HG02623 (cell line): ENCODE data around the gene ANKRD17.
A peak's percentile ranks its signal among the peaks of the same experiment; 100 is the strongest.

Source experiments
- ATAC-seq: cut with Tn5 transposase; IDR thresholded peaks from one replicate; pipeline ENCODE4 v1.9.1; 2021; ENCODE audit warnings: moderate library complexity; ENCODE audit not compliant: unreplicated experiment

ANKRD17 gene

DNA sequence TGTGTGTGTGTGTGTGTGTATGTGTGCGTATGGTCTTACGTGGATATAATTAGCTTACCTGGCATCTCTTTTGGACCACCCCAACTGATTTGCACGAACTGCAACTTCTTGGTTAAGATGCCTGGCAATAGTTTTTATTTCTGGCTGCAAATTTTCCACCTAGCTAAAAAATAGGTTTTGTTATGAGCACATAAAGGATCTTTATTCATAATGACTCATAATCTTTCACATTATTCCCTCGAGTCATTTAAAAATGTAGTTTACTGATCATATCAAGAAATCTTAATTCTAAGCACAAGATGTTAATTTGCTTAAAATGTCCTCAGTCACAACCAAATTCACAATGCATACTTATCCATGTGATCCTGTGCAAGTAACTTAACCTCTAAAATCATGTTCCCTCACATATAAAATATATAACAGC, 190.6 kb downstream of the ANKRD17 start:
- ATAC-seq, result no peak

DNA sequence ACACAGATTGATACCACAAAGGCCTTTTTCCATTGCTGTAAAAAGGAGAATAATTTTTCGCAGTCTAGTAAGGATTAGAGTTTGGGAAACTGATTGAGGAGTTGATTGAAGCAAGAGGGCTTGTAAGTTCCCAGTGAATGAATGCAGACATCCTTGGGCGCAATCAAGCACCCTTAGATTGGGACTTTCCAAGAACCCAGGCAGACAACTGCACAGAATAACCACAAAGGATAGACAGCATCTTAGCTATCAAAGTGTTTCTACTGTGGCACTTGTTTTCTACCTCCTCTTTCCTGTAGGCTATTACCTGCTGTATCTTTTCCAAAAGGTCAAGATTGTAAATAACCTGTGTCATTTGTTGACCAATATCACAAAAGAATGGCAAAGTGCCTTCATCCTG, 191.7 kb downstream of the ANKRD17 start:
- ATAC-seq, result no peak

DNA sequence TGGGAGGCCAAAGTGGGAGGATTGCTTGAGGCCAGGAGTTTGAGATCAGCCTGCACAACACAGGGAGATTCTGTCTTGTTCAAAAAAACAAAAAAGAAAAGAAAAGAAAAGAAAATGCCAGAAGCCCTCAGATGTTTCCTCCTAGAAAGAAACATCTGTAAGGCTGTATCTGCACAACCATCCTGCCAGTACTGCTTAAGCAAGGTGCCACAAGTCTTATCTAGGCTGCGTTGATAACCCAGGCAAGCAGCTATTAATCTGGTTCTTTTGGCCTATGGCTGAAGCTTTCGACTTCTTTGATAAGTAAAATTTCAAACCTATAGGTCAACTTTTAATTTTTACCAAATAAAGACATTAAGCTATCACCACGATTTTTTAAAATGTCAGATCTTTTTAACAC, 192.2 kb downstream of the ANKRD17 start:
- no peak for ATAC-seq

DNA sequence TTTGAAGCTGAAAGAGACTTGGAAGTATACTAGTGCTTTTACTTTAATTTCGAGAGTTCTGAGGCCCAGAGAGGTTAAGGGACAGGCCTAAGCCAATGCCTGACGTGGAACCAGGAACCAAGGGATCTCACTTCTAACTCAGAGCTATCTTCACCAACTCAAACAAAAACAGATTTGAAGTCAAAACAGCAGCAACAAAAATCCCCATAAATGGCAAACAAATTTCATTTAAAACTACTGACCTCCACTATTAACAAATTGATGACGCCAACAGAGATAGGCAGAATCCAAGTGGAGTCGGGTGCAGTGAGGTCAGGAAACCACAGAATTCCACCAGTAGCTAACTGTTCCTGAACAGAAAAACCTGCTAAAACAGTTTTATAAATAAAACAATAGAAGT, 194.1 kb downstream of the ANKRD17 start:
- no peak for ATAC-seq

DNA sequence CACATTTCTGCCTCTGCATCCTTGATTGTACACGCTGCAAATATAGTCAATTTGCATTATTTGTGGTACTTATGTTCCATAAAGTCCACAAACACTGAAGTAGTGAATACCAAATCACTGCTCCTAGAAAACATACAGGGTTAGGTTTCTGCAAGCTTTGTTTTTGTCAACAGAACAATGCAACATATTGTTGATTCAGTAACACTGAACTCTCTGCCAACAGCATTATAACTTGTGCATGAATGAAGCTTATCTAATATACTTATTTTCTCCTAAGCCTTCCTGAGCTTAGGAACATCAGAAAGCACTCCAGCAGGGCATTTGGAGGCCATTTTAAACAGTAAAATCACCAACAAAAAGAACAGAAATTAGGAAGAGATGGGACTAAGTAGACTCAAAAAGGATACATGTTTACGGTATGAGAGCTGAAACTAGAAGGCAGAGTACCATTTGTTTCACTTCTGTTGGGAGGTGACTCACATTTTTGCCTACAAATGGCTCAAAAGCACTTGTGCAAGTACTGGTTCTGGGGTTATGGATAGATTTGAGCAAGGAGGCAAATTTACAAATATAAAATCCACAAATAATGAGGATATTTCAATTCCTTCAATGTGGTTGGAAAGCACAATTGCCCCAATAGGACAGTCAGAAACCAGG, 203.2 kb downstream of the ANKRD17 start:
- ATAC-seq, result peak; percentile 68

DNA sequence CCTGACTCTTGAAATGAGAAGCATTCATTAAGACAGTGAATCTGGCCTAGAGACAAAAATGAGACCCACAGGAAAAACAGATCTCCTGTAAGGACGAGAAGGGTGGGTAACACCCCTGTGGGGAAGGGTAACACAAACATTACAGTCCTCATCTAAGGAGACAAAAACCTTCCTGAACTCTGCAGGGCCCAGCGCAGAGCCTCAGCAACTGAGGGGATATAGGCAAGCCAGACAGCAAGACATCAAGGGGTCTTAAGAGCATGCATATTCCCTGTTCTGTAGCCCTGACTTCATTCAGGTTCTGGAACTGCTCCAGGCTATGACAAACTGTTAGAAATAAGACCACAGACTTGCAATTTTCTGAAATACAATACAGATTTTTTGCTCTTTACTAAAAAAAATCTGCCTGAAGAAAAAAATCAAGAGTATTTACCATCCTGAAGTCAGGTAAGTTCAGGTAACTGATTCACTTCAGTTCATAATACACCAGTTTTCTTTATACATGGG, 204.6 kb downstream of the ANKRD17 start:
- no peak for ATAC-seq

DNA sequence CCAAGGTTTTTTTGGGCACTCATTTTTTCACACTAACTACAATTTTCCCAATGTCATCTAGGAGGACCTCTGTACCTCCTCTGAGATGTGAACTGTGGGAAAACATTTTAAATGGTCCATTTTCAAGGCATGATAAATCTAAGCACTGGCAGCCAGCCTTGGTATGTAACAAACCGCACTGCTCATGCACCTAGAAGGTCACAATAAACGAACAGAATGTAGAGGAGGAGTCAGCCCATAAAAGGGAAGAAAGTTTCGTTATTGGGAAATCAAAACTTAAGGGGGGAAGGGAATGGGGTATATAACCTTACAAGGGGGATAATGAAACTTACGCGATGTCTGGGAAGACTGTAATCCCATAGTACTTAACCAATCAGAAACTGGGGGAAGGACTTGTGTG, 205.5 kb downstream of the ANKRD17 start:
- no peak for ATAC-seq

DNA sequence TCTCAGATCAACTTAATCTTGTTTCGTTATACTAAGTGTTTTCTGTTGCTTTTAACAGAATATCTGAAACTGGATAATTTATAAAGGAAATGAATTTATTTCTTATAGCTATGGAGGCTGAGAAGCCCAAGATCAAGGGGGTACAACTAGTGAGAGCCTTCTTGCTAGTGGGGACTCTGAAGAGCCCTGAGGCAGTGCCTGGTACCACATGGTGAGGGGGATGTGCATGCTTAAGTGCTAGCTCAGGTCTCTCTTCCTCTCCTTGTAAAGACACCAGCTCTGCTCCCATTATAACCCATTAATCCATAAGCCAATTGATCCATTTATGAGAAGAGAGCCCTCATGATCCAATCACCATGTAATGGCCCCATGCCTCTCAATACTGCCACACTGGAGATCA, 207.0 kb downstream of the ANKRD17 start:
- no peak for ATAC-seq

DNA sequence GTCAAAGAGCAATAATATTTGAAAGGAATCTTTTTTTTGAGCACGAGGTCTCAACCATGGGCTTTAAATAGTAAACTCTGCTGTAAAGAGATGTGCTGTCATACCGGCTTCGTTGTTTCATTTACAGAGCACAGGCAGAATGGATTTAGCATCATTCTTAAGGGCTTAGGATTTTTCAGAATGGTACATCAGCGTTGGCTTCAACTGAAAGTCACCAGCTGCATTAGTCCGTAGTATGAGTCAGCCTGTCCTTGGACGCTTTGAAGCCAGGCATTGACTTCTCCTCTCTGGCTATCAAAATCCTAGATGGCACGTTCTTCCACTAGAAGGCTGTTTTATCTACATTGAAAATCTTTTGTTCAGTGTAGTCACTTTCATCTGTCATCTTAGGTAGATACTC, 212.7 kb downstream of the ANKRD17 start:
- no peak for ATAC-seq

DNA sequence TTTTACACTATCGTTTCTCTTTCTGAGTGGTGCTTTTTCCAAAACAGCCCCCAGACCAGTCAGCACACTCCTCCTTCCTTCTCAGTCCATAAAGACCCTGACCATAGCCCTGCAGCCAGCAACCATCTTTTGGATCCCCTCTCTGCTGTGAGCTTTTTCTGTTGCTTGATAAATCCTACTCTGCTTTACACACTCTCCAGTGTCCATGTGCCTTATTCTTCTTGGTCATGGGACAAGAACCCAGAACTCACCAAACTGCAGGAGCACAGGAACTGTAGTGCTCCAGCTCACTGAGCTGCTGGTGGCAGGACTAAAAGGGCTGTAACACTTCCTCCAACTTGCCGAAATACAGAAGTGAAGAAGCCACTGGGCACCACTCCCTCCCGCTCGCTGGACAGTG, 221.5 kb downstream of the ANKRD17 start:
- ATAC-seq, result no peak

DNA sequence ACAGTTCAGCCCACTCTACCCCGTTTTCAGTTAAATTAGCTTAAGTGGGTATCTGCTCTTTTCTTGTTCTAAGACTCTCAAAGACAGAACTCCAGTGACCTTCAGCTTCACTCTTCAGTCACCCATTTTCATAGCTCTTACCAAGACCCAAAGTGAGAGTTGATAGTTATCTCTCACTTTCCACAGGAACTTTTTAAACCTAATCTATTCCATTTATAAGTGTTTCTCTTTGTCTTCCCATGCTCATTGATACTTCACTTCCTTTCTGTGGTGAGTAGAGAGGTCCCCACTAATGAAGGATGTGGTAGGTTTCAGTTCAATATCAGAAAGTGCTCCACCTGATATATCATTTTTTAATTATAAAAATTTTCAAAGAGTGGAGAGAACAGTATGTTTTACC, 222.5 kb downstream of the ANKRD17 start:
- ATAC-seq, result no peak

DNA sequence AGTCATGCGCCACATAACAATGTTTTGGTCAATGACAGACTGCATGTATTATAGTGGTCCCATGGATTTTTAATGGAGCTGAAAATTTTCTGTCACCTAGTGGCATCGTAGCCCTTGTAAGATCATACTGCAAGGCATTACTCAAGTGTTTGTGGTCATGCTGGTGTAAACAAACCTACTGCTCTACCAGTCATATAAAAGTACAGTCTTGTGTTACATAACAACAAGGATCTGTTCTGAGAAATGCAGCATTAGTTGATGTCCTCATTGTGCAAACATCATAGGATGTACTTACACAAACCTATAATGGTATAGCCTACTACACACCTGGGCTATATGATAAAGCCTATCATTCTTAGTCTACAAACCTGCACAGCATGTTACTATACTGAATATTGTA, 223.7 kb downstream of the ANKRD17 start:
- no peak for ATAC-seq

DNA sequence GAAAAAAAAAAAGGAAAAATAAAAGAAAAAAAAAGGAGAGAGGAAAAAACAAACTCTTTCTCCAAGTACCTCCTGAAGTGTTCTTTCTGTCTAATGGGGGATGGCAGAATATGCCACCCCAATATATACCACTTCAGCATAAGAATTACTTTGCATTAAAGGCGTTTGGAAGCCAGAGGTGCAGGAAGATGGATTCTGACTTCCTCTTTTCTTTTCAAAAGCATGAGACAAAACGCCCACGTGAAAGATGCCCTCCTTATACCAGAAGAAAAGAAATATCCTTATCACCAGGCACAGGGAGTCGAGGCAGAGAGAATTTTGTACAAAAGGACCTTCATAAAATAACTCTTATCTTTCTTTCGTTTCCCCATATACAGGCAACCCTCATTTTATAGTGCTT, 230.0 kb downstream of the ANKRD17 start:
- ATAC-seq, result no peak
